ENCODE measurements around the gene TENM3.

The TENM3 gene

DNA sequence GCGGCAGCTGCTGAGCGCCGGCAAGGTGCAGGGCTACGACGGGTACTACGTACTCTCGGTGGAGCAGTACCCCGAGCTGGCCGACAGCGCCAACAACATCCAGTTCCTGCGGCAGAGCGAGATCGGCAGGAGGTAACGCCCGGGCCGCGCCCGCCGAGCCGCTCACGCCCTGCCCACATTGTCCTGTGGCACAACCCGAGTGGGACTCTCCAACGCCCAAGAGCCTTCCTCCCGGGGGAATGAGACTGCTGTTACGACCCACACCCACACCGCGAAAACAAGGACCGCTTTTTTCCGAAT, 557.0 kb downstream of the TENM3 start:
- TF ChIP-seq, protein P1, sequence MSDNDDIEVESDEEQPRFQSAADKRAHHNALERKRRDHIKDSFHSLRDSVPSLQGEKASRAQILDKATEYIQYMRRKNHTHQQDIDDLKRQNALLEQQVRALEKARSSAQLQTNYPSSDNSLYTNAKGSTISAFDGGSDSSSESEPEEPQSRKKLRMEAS (IDR thresholded peaks at IDR 0.05; ENCODE audit: low read depth, low read length), result no peak
- TF ChIP-seq MYC (IDR thresholded peaks at IDR 0.05; ENCODE audit: low read depth, low read length), result no peak

DNA sequence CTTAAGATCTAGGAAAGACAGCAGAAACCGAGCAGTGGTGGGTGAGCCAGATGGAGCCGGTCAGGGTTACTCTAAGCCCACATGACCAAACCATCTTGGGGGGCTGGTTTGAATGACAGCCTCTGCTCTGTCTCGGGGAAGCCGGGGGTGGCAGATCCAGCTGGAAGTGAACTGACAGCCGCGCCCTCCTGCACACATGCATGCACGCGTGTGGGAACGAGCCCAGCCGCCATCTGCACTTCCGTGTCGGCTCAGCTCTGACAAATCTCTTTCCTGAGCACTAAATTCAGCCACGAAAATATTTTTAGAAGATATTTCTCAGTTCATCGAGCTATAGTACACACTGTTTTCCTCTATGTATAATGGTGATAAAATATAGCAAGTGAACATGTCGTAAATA, 558.4 kb downstream of the TENM3 start:
- no peak overlapping the region for H3K4me3 ChIP-seq (ENCODE audit: low read depth, low read length)
- no peak for DNase-seq (ENCODE audit: low read depth)
- TF ChIP-seq MYC (IDR thresholded peaks at IDR 0.05; ENCODE audit: low read depth, low read length), result no peak
- TF ChIP-seq, protein P1 (IDR thresholded peaks at IDR 0.05; ENCODE audit: low read depth, low read length), result no peak
- TF ChIP-seq, protein P2, sequence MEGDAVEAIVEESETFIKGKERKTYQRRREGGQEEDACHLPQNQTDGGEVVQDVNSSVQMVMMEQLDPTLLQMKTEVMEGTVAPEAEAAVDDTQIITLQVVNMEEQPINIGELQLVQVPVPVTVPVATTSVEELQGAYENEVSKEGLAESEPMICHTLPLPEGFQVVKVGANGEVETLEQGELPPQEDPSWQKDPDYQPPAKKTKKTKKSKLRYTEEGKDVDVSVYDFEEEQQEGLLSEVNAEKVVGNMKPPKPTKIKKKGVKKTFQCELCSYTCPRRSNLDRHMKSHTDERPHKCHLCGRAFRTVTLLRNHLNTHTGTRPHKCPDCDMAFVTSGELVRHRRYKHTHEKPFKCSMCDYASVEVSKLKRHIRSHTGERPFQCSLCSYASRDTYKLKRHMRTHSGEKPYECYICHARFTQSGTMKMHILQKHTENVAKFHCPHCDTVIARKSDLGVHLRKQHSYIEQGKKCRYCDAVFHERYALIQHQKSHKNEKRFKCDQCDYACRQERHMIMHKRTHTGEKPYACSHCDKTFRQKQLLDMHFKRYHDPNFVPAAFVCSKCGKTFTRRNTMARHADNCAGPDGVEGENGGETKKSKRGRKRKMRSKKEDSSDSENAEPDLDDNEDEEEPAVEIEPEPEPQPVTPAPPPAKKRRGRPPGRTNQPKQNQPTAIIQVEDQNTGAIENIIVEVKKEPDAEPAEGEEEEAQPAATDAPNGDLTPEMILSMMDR (IDR thresholded peaks at IDR 0.05; ENCODE audit: low read depth, low read length), result no peak
- no peak for TF ChIP-seq POLR2A (IDR thresholded peaks at IDR 0.05; ENCODE audit: extremely low read depth, insufficient read length)

More for the DNA sequence above, 557.0 kb downstream of the TENM3 start:
- no peak overlapping the region for H3K4me3 ChIP-seq (ENCODE audit: low read depth, low read length)
- no peak for DNase-seq (ENCODE audit: low read depth)

DNA sequence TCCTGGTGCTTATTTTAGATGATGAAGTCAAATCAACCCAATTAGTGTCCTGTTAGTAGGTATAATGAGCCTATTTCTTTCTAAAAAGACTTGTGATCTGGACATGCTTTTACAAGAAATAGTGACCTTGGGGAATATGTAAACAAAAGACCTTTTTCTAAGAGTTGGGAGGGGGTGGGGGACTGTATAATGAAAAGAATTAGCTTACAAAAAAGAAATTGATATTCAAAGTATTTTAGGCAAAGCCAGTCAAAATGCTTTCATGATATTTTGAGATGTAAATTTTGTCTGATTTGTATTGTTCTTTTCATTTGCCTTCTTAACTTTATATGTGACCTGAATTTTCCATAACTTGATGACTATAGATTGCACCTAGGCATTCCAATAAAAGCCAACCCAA, 559.4 kb downstream of the TENM3 start:
- no peak overlapping the region for H3K4me3 ChIP-seq (ENCODE audit: low read depth, low read length)
- no peak for DNase-seq (ENCODE audit: low read depth)
- TF ChIP-seq, protein P2 (IDR thresholded peaks at IDR 0.05; ENCODE audit: low read depth, low read length), result no peak
- TF ChIP-seq POLR2A (IDR thresholded peaks at IDR 0.05; ENCODE audit: extremely low read depth, insufficient read length), result no peak
- TF ChIP-seq, protein P1 (IDR thresholded peaks at IDR 0.05; ENCODE audit: low read depth, low read length), result no peak
- no peak for TF ChIP-seq MYC (IDR thresholded peaks at IDR 0.05; ENCODE audit: low read depth, low read length)

DNA sequence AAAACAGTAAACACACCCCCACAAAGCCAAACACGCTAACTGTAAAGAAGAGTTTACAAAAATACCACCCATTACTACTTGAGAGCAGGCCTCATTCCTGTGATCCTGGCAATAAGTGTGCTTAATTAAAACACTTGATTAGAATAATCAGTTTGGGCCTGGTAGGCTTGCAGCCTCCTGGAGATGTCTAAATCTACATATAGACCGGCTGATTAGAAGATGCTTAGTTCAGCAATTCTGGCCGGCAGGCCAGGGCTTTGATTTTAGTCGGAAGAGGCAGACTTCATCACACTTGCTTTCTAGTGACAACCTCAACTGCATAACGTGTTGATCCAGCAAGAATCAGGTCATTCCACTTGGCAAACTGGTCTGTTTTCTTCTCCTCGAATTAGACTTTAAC, 560.0 kb downstream of the TENM3 start:
- H3K4me3 ChIP-seq (ENCODE audit: low read depth, low read length), result no peak overlapping the region
- no peak for DNase-seq (ENCODE audit: low read depth)

DNA sequence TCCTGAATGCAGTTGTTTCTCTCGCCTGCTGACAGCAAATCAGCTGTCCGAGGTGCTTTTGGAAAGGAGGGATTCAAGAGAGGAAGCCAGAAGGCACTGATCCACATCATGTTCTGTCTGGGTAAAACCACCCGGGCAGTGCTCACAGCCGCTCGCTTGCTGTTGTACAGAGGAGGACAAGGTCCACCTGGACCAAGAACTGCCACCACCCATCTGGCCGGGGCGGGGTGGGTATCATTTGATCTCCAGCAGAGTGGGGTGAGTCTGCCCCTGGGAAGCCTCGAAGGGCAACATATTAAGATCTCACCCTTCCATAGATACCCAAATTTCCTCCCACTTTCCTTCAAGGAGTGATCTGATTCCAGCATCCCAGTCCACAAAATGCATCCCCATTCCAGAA, 560.9 kb downstream of the TENM3 start:
- TF ChIP-seq POLR2A (IDR thresholded peaks at IDR 0.05; ENCODE audit: extremely low read depth, insufficient read length), result no peak
- TF ChIP-seq, protein P2 (IDR thresholded peaks at IDR 0.05; ENCODE audit: low read depth, low read length), result no peak
- TF ChIP-seq, protein P1 (IDR thresholded peaks at IDR 0.05; ENCODE audit: low read depth, low read length), result no peak
- TF ChIP-seq MYC (IDR thresholded peaks at IDR 0.05; ENCODE audit: low read depth, low read length), result no peak
- no peak overlapping the region for H3K4me3 ChIP-seq (ENCODE audit: low read depth, low read length)
- no peak for DNase-seq (ENCODE audit: low read depth)

More for the DNA sequence above, 560.0 kb downstream of the TENM3 start:
- TF ChIP-seq, protein P1 (IDR thresholded peaks at IDR 0.05; ENCODE audit: low read depth, low read length), result no peak
- TF ChIP-seq POLR2A (IDR thresholded peaks at IDR 0.05; ENCODE audit: extremely low read depth, insufficient read length) (no peak), MYC (IDR thresholded peaks at IDR 0.05; ENCODE audit: low read depth, low read length) (no peak)
- TF ChIP-seq, protein P2 (IDR thresholded peaks at IDR 0.05; ENCODE audit: low read depth, low read length), result no peak

DNA sequence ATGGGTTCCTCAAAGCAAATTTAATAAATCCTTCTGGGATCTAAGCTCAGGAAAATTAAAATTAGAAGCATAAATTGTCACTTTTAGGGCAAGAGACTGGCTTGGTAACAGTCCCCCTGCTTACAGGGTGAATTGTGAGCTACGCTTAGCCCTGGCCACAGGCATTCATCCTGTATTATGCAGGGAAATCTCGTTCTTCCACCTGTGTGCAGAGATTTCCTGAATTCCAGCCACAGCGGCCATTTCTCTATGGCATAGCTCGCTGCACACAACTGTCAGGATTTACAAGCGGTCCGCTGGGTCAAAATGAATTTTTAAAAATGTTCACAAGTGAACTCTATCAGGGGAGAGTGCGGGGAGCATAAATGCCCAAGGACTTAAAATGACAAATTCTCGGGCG, 562.1 kb downstream of the TENM3 start:
- no peak overlapping the region for H3K4me3 ChIP-seq (ENCODE audit: low read depth, low read length)
- TF ChIP-seq, protein P1 (IDR thresholded peaks at IDR 0.05; ENCODE audit: low read depth, low read length), result no peak
- no peak for TF ChIP-seq POLR2A (IDR thresholded peaks at IDR 0.05; ENCODE audit: extremely low read depth, insufficient read length)
- TF ChIP-seq, protein P2 (IDR thresholded peaks at IDR 0.05; ENCODE audit: low read depth, low read length), result no peak
- no peak for TF ChIP-seq MYC (IDR thresholded peaks at IDR 0.05; ENCODE audit: low read depth, low read length)
- DNase-seq (ENCODE audit: low read depth), result no peak
